Measurements from ENCODE around the gene CMYA5.

DNA sequence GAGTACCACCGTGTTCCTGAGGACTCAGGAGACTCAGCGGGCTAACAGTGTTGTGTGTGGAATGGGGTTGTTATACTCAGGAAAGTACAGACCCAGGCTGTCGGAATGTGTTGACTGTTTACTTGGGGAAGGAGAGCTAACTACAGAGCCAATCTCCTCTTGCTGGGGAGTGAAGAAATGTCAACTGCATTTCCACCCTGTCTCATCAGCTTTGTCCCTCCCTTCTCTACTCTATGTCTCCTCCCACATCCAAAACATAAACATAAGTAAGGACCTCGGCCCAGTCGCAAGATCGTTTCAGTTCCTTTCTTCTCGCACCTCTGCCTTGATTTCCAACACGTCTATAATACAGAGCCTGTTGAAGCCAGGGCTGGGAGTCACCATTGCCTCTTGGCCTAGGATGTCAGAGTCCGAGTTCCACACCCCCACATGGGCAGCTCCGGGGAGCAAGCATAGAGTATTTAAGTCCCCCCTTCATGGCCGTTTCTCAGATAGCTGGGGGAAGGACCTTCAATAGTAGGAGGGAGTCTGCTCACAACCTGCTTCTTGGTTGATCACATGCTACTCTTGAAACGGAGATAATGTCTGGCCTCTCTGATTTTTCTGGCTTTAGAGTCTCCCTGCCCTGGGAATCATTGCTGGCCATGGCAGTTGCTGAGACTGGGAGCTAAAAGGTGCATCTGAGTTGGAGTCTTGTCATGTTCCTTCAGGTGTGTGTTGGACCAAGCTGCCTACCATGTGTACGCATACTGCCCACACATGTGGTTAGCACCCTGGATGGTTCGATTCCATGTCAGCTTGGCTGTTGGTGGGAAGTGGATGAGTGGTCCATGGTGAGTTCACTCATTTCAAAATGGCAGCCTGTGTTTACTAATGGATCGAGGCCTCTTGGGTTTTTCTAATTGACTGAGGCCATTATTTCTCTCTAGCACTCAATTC is 154.1 kb downstream of the CMYA5 start:
- TF ChIP-seq EZH2 (IDR thresholded peaks at IDR 0.05) (no peak), POLR2AphosphoS5 (IDR thresholded peaks at IDR 0.05; ENCODE audit: borderline replicate concordance, low read depth, low read length) (no peak)

Measured in SK-N-MC (cell line).